ENCODE results near the gene THSD4.

The THSD4 gene

GRCh38 chr15:71097890-71098289 lies 17.4 kb upstream of the THSD4 start:
- no peak for DNase-seq (ENCODE audit: low read depth in 3 of 3)

- DNase-seq (ENCODE audit: low read depth in 3 of 3) = no peak
These were observed 16.4 kb upstream of the THSD4 start for GRCh38 chr15:71098920-71099319.

GRCh38 chr15:71103102-71103676 lies 12.1 kb upstream of the THSD4 start:
- no peak for DNase-seq (ENCODE audit: low read depth in 3 of 3)

GRCh38 chr15:71104636-71105035 lies 10.6 kb upstream of the THSD4 start:
- no peak for DNase-seq (ENCODE audit: low read depth in 3 of 3)

DNA sequence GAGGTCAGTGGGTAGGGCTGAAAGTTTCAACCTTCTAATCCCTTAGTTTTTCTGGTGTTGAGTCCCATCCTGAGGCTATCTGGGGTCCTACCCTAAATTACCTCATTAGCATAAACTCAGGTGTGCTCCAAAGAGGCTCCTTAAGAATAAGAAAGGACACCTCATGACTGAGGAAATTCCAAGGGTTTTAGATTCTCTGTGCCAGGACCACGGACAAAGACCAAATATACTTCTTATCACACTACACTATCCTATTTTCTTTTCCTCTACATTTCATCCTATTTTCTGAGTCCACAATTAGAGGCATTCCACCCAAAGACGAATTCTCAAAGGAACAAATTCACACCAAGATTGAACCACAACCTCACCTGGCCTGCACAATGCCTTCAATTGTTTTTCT lies 9.8 kb upstream of the THSD4 start:
- DNase-seq (ENCODE audit: low read depth in 3 of 3) = no peak

DNA sequence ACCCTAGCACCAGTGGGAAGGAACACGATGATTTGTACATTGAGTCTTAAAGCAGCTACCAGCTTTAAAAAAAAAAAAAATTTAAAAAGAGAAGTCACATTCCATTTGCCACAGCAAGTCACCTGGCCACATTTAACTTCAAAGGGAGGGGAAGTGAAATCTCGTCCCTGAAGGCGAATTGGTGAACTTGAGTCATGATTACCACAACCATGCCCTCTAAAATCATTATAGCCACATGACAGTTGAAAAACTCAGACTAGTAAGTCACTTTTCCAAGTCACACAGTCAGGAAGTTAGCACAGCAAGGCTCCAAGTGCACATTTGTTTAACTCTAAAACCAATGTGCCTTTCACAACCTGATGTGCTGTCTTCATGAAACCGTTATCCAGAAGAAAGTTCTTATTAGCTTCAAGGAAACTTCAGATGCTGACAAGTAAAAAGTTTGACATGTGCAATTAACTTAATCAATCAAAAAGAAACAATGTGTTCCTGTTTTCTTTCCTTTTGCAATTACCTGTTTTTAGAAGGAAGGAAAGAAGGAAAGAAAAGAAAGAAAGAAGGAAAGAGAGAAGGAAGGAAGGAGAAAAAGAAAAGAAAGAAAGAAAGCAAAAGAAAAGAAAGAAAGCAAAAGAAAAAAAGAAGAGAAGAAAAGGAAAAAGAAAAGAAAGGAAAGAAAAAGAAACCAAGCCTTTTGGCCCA lies 8.3 kb upstream of the THSD4 start:
- DNase-seq (ENCODE audit: low read depth in 3 of 3) = no peak

DNA sequence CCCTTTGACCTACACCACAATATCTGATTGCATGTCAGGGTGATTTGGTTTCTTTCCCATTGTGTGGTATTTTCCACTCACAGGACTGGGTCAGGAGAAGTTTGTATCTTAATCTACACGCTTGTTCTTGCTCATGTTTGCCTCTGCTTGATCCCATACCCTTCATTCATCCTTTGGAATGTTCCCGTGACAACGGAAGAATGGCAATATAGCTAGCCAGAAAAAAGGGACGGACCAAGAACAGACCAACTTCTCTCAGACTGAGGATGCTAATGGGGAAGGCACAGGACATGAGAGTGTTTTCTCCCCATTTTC lies 7.8 kb upstream of the THSD4 start:
- no peak for DNase-seq (ENCODE audit: low read depth in 3 of 3)

GRCh38 chr15:71109130-71109529 lies 6.1 kb upstream of the THSD4 start:
- DNase-seq (ENCODE audit: low read depth in 3 of 3) = no peak

DNA sequence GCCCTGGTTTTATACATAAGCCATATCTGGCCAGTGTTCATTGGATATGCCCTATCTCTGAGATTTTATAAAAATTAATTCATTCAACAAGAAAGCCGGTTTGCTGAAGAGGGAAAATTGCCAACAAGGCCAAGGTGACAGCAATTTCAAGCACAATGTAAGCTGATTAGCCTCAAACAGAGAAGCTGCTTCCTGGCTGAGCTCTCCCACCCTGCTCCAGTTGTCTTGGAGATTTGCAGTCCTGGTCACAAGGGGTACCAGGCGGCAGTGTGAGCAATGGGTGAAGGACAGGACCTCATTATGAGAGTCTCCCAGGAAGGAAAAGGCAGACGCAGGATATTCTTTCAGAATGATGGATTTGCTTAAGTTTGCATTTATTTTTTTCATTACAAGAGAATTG lies 5.4 kb upstream of the THSD4 start:
- DNase-seq (ENCODE audit: low read depth in 3 of 3) = no peak

- DNase-seq (ENCODE audit: low read depth in 3 of 3) = no peak
These were observed 4.7 kb upstream of the THSD4 start for GRCh38 chr15:71110405-71111180.

- no peak for DNase-seq (ENCODE audit: low read depth in 3 of 3)
These were observed 4.1 kb upstream of the THSD4 start for GRCh38 chr15:71111181-71111565.

- DNase-seq (ENCODE audit: low read depth in 3 of 3) = no peak
These were observed 3.3 kb upstream of the THSD4 start for GRCh38 chr15:71111950-71112349.

- DNase-seq (ENCODE audit: low read depth in 3 of 3) = no peak
These were observed 2.8 kb upstream of the THSD4 start for GRCh38 chr15:71112429-71112828.

GRCh38 chr15:71114066-71114680 lies 1.1 kb upstream of the THSD4 start:
- DNase-seq (ENCODE audit: low read depth in 3 of 3) = no peak

DNA sequence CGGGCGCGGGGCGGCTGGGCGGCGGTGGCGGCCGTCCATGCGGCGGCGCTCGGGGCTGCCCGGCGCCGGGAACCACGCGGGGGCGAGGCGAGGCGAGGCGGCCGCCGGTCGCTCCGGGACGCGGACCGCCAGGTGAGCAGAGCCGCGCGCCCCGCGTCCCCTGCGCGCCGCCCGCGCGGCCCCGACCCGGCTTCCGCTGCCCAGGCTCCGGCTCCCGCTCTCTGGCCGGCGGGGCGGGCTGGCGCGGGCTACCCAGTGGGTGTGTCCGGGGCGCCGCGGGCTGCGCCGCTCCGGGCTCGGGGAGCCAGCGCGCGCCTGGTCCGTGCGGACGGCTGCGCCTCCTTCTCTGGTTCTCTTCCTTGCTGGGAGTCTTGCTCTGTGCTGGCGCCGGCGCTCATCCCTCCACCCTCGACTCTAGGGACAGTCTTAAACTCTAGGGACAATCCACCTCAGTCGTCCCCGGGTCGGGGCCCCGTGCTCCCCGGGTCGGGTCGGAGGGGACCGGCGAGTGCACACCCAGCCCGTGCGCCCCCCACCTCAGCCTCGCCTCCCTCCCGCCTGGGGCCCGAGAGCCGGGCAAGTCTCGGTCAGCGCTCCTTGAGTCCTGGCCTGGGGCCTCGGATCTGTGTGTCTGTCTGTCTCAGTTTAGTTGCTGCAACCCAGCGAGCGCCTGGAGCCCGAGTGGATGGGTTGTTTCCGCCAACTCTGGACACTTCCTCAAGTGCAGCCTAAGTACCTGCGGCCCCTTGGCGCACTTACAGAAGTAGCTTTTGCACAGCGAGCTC lies 488 bp downstream of the THSD4 start:
- DNase-seq (ENCODE audit: low read depth in 3 of 3) = peak in 1 of 3 experiments; percentile 2

- no peak for DNase-seq (ENCODE audit: low read depth in 3 of 3)
These were observed 1.1 kb downstream of the THSD4 start for GRCh38 chr15:71116366-71116765.

GRCh38 chr15:71116942-71117341 lies 1.7 kb downstream of the THSD4 start:
- no peak for DNase-seq (ENCODE audit: low read depth in 3 of 3)

DNA sequence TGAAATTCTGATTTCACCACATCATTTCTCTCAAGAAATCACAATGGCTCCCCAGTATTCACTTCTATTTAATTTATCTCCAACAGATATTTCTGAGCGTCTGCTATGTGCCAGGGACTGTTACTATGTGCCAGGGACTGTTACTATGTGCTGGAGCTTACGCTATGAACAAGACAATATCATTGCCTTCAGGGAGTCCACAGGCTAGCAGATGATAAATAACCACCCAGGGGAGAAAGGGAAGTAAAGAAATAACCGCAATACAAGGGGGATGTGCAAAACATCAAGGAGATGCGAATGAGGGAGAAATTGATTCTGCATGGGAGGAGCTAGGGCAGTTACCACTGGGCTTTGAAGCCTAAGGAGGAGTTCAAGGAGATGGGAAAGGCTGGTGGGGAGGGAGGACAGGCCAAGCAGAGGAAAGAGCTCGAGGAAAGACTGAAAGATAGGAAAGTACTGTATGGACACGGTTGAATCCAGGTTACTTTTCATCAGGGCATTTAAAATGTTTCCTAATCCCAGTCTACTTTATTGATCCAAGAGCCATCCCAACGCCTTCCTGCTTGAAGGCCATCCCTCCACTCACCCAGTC lies 2.5 kb downstream of the THSD4 start:
- DNase-seq (ENCODE audit: low read depth in 3 of 3) = no peak

- no peak for DNase-seq (ENCODE audit: low read depth in 3 of 3)
These were observed 3.1 kb downstream of the THSD4 start for GRCh38 chr15:71118345-71118744.

- no peak for DNase-seq (ENCODE audit: low read depth in 3 of 3)
These were observed 3.8 kb downstream of the THSD4 start for GRCh38 chr15:71118881-71119632.

GRCh38 chr15:71120428-71120944 lies 5.2 kb downstream of the THSD4 start:
- DNase-seq (ENCODE audit: low read depth in 3 of 3) = no peak
